Fibroblast of gingiva (primary cell): ENCODE results near the gene ATP9A.
A peak's percentile ranks its signal among the peaks of the same experiment; 100 is the strongest.
"Not testable (repeated sequence)": the region's sequence is repeated elsewhere in the genome, so short reads cannot be mapped to it uniquely, and the experiment has no call there.

ENCODE experiments used
- DNase-seq: peaks from one replicate; pipeline ENCODE4 v3.0.0-alpha.2; 2011; ENCODE audit warnings: low read depth

Gene ATP9A

DNA sequence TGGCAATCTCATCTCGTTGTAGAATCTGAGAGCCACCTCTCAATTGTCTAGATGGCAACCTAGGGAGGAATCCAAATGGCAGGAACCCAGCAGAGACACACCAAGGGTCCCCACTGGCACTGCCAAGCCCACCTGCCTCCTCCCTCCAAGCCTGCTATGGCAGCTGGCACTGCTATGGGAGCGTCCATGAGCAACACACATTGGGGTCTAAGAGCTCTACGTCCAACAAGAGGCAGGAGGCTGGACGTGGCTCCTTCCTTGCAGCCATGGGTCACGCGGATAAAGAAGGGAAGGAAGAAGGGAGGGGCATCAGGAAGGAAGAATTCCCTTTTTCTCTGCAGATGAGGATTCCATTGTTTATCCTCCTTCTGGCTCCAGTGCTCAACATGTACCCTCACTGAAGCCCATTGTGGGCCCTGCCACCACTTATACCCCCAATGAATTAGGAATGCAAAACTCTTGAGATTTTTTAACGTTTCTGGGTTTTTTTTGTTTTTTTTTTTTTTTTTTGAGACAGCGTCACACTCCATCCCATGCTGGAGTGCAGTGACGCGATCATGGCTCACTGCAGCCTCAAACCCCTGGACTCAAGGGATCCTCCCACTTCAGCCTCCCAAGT lies 17.3 kb downstream of the ATP9A start:
- DNase-seq: no peak

DNA sequence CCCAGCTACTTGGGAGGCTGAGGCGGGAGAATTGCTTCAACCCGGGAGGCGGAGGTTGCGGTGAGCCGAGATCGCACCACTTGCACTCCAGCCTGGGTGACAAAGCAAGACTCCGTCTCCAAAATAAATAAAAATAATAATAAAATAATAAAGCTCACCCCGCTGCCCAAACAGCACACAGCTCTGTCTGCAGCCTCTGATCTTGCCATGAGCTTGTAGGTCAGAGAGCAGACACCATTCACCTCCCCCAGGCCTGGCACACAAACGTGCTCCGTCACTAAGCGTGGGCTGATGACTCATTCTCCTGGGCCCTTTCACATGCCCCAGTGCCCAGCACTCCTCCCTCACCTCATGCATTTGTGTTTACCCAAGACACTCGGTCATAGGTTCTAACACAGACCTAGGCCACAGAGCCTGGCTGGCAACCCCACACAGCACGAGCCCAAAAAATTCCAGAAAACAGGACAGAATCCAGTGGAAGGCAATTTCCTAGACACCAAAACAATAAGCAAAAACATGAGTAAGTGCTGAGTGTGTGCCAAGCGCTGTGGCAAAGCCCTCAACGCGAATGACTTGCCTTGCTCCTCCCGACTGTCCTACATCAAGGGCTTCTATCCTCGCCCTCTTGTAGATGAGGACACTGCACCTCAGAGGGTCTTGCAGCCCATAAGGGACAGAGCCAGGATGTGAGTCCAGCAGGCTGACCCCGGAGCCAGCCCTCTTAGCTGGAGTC lies 18.0 kb downstream of the ATP9A start:
- DNase-seq: peak; percentile 98

DNA sequence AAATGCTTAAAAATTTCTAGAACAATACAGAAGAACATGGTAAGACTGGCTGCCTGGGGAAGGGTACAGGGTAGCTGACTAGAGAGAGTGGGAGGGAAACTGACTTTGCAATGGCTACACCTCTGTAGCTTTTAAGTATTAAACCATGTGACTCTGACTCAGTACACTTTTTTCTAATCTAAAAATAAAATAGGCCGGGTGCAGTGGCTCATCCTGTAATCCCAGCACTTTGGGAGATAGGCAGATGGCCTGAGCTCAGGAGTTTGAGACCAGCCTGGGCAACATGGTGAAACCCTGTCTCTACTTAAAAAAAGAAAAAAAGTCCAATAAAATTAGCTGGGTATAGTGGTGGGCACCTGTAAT lies 18.5 kb downstream of the ATP9A start:
- DNase-seq: peak; percentile 41

DNA sequence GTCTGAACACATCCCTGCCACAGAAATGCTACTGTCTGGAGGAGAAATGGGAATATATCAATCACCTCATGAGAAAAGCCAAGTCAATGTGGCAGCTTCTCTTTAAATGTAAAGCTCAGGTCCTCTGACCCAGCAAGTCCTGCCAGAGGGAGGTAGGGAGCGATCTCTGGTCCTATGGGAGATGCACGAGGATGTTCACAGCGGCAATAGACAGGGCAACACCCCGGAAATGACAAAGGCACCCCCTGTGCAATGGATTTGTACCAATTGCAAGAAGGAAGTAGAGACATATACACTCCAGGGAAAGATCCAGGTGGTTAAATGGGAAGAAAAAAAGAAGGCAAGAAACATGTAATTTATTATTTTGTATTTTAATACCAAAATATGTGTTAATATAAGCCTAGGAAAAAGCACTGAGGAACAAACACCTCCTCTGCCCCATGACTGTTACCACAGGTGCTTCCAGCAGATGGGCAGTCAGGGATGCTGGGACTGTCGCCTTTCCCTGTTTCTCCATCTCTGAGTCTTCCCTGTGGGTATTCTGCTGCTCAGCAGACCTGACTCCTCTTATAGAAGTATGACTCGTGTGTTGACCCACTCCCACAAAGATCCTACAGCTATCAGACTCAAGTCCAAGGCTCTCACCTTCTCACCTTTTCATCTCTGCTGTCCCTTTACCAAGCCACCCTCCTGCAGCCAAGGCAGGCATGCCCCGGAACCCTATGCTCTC lies 20.8 kb downstream of the ATP9A start:
- DNase-seq: no peak

DNA sequence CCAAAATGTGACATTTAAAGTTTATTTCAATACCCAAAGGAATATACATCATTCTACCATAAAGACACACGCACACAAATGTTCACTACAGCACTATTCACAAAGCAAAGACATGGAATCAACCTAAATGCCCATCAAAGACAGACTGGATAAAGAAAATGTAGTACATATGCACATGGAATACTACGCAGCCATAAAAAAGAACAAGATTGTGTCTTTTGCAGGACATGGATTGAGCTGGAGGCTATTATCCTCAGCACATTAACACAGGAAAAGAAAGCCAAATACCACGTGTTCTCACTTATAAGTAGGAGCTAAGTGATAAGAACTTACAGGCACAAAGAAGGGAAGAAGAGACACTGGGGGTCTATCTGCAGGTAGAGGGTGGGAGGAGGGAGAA lies 22.4 kb downstream of the ATP9A start:
- DNase-seq: no peak

DNA sequence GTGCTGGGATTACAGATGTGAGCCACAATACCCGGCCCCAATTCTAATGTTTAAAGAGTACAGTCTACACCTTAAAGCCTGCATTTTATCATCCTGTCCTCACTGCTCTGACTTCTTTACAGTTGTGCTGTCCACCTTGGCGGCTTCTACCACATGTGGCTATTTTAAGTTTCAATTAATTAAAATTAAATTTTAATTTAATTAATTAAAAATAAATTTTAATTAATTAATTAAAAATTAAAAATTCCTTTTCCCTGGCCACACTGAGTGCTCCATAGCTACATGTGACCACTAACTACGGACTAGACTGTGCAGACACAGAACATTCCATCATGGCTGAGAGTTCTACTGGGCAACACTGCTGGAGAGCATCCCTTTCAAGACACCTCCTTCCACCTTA lies 27.4 kb downstream of the ATP9A start:
- DNase-seq: no peak

DNA sequence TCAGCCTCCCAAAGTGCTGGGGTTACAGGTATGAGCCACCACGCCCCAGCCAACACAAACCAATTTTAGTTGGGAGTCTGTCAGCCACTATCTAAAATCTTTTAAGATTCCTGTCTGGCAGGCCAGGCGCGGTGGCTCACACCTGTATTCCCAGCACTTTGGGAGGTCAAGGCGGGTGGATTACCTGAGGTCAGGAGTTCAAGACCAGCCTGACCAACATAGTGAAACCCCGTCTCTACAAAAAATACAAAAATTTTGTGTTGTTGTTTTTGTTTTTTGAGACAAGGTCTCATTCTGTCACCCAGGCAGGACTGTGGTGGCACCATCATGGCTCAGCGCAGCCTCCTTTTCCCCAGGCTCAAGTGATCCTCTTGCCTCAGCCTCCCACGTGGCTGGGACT lies 27.9 kb downstream of the ATP9A start:
- DNase-seq: not testable (repeated sequence)

DNA sequence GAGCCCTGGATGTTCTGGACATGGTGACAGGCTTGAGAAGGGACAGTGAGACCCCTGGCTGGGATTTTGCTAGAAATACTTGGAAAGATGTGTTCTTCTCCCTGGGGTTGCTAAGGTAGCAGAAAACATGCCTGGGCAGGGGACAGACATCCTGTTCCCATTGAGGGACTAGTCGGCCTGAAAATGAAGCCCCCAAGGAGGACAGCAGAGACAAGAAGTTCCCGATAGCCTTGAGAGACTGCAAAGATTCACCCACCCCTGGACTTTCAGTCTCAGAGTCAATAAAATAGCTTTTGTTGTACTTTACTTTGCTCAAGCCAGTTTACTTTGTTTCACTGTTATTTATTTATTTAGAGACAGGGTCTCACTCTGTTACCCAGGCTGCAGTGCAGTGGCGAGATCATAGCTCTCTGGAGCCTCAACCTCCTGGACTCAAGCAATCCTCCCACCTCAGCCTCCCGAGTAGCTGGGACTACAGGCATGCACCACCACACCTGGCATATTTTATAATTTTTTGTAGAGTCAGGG lies 28.4 kb downstream of the ATP9A start:
- DNase-seq: no peak

DNA sequence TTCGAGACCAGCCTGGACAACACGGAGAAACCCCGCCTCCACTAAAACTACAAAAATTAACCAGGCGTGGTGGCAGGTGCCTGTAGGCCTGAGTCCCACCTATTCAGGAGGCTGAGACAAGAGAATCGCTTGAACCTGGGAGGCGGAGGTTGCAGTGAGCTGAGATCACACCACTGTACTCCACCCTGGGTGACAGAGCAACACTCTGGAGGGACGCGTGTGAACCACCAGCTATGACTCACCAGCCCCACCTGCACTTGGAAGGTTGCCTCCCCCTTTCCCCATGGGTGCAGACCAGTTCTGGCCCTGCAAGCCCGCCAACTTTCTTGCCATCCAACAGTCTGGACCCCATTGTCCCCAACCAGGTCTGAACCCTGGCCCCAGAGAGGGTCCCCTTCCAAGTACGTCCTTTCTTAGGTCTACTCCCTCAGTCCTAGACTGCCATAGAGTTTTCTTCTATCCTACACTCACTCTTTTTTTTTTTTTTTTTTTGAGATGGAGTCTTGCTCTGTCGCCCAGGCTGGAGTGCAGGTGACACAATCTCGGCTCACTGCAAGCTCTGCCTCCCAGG lies 29.2 kb downstream of the ATP9A start:
- no peak for DNase-seq

DNA sequence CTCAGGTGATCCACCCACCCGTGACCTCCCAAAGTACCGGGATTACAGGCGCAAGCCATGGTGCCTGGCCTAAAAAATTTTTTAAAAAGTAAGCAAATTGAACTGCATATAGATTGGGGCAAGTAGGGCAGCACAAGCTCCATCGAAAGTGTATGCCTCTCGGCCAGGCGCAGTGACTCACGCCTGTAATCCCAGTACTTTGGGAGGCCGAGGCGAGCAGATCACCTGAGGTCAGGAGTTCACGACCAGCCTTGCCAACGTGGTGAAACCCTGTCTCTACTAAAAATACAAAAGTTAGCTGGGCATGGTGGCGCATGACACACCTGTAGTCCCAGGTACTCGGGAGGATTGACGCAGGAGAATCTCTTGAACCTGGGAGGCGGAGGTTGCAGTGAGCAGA lies 29.9 kb downstream of the ATP9A start:
- DNase-seq: not testable (repeated sequence)

DNA sequence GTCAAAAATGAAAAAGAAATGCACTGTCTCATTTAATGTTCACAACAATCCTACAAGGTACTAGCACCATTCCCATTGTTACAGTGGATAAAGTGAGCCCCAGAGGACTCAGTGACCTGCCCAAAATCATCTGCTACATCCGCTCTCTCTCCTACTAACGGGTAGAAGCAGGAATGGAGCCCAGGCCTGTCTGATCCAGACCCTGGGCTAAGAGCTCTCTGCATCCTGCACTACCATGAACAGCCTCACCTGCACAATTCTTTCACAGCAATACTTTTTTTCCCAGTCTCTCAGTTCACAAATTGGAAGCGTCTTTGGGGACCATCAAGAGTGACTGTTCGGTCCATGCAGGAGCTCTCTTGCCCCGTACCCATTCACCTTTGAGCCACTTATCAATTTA lies 31.2 kb downstream of the ATP9A start:
- DNase-seq: no peak

DNA sequence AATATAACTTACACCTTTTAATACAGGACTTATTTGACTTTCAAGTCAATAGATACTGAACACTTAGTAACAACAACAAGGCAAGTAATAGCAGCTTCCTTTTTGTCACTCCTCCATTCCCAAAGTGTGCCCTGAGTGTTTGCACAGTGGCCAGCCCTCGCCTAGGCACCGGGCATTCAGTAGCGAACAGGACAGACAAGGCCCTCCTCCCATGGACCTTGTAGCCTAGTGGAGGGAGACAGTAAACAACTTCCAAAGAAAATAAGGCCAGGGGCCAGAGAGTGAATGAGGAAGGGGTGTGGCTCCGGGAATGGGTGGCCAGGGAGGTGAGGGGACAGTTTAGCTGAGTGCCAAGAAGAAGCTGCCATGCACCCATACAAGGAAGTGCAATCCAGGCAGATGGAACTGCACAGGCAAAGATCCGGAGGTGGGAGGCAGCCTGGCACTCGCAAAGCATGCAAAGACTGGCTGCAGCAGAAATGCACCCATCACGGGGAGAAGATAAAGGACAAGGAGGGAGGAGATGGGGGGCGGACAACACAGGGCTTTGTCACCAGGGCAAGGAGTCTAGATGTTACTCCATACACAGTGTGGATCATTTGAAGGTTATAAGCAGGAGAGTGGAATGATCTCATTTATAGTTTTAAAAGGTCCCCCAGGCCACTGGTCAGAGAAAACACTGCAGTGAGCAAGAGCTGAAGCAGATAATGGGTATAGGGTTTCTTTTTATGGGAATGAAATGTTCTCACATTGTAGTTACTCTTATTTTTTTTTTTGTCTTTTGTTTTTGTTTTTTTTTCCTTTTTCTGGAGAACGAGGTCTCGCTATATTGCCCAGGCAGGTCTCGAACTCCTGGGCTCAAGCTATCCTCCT lies 32.2 kb downstream of the ATP9A start:
- no peak for DNase-seq

DNA sequence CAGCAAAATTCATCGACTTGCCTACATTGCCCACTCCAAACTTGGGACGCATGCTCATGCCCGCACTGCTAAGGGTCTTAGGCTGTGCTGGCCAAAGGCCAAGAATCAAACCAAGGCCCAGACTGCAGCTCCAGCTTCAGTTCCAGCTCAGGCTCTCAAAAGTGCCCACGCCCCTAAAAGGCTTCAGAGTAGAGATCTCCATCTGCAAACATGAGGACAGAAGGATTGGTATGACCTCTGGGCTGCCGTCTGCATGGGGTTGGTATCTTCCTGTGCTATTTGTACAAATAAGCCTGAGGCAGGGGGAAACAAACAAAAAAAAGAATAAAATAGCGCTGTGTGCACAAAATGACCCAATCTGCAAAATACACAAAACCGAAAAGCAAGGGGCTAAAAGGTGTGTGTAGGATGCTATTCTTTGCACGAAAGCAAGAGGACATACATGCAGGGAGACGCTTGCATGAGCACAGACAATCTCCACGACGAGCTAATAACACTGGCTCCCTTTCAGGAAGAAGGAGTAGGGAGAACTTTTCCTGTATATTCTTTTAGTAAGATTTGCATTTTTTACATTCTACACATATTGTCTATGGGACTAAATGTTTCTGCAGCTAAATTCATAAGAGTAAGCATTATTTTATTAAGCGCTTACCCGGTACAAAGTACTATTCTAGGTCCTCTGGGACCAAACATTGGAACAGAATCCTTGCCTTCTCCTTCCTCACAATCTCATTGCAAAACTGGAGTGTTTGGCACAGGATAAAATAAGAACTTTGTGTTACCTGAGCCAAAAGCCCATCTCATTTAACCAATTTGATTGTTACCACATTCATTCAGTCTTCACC lies 33.1 kb downstream of the ATP9A start:
- DNase-seq: no peak

DNA sequence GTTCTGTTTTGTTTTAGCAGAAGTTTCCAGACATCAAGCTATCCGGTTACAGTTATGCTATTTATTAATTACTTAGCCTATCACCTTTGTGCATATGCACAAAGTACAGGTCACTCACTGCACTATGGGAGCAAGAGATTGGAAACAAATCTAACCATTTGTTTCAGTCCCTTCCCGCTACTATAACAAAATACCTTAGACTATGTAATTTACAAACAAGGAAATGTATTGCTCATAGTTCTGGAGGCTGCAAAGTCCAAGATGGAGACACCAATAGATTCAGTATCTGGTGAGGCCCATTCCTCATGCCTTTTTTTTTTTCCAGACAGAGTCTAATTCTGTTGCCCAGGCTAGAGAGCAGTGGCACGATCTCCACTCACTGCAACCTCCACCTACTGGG lies 35.1 kb downstream of the ATP9A start:
- no peak for DNase-seq

DNA sequence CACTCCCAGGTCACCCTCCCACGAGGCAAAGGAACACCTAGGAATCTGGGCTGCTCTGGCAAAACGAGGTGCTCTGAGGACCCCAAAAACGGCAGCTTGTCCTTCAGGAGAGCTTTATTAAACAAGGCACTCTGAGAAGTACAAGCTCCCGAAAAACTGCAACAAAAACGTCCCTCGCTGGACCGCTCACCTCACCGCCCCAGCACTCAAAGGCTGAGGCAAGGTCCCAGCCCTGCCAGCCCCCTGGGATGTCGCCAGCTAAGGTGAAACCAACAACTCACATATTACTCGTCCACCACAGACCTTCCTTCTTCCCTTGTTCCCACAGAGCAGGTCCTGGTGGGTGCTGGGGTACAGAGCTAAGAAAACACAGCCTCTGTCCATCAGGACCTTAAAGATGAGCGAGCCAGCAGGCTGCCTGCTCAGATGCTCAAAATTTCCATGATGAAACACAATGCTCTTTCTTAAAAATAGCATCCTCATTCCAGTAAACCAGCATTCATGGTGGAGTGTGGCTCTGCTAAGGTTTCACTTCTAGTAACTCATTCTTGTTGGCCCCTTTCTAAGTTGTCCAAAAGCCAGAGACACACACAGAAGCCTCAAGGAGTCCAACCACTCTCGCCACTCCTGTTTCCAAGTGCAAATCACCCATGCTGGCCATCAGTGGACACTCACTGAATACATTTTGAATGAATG lies 35.9 kb downstream of the ATP9A start:
- DNase-seq: peak; percentile 83

DNA sequence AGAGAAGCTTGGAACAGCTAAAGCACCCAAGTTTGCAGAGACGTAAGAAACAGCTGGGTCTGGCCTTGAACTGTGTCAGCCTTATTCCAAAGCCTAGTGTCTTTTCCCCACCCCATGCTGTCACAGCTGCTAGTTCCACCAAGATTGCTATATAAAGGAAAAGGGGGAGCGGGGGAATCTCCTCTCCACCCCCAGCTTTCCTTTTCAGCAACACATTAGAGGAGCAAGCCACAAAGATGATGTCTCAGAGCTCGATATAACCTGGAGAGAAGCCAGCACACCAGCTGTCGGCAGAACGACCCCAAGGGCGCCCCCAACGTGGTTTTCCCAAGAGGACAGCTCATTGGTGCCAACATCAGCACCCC lies 36.5 kb downstream of the ATP9A start:
- no peak for DNase-seq

DNA sequence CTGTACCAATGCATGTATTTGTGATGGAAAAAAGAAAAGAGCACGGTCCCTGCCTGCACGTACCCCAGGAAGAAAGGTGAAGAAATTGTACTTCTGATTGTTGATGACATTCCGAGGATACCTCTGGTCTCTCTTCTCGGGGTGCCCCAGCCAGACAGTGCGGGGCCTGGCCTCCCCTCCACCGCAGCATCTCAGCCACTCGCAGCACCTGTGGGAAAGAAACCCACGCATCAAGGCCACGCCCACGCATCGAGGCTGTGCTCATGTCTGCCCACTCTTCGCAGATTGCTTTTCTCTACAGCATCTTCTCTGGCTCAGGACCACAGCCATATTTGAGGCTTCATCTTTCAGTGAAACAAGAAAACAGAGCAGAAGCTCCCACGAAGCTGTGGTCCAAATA lies 38.4 kb downstream of the ATP9A start:
- DNase-seq: no peak

DNA sequence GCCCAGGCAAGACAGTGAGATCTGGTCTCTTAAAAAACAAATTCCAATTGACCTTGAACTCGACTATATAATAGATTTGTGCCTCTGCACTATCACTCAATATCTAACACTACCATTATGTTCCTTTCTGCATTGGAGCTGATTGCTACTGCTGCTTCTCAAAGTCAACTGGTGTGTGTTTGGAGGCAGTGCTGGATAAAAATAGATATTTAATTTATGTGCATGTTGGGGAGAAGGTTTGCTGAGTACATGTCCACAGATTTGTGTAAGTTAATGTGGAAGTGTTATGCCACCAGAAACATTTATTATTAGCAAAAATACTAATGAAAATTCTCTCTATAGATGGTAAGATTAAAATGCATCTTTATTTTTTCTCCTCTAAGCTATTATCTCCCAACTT lies 39.5 kb downstream of the ATP9A start:
- no peak for DNase-seq

DNA sequence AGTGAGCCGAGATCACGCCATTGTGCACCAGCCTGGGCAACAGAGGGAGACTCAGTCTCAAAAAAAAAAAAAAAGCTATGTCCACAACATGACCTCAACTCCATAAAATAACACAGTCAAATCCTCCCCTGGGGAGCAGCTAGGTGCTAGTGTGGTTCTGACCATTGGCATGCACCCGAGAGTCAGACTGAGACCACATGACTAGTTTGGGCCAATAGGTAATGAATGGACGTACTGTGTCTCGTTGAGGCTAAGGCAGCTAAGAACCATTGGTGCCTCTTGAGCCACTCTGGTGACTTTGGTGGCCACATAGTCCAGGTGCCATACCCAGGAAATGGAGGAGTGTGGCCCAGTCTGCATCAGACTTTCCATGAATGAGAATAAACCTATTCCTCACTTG lies 40.3 kb downstream of the ATP9A start:
- DNase-seq: no peak

DNA sequence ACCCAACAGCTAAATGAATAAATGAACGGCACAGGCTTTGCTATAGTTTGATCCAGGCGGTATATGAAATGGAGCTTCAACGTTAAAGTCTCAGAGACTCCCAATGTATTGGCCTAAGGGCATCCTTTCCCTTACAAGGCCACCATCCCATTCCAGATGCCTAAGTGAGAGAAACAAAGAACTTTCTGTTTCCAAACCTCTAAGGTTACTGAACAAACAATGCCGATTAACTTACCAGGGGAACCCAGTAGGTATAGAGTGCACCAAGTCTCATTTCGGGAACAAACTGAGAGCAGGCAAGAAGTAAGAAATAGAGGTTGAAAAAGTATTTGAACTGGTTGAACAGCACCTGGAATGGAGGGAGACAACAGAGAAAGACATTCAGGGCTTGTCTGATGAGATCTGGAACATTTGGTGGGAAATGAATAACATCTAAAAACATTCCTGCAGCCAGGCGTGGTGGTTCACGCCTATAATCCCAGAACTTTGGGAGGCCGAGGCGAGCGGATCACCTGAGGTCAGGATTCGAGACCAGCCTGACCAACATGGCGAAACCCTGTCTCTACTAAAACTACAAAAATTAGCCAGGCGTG lies 42.5 kb downstream of the ATP9A start:
- no peak for DNase-seq
